K562 (cell line): Measurements from ENCODE around the gene SNX17. TPM values are rescaled to one million over a fixed set of nuclear protein-coding genes. Genes with fewer than 3 reads are reported as not detected.

ENCODE experiments used
- BRF1 ChIP-seq: IDR thresholded peaks from 3 replicates; pipeline ENCODE4 v1.6.1; 2011; ENCODE audit warnings: borderline replicate concordance, mild to moderate bottlenecking; ENCODE audit not compliant: insufficient read length; ENCODE audit errors: extremely low read depth
- CTCF ChIP-seq, 3 experiments: IDR thresholded peaks in 2 of 3; conservative IDR thresholded peaks in 1 of 3; 2 replicates each; pipeline ENCODE4 v1.5.1; 2011 to 2012; ENCODE audit warnings: low read length in 3 of 3, mild to moderate bottlenecking in 3 of 3, control low read depth in 2 of 3, improper control_type of control experiment in 1 of 3, inconsistent platforms in 1 of 3, low read depth in 1 of 3, mixed read lengths in 1 of 3, moderate library complexity in 1 of 3; ENCODE audit not compliant: insufficient read depth in 2 of 3
- EGR1 ChIP-seq: fragments of 450-650 bp; conservative IDR thresholded peaks from 2 replicates; pipeline ENCODE4 v1.6.1; 2017; ENCODE audit warnings: mild to moderate bottlenecking
- ETV1 ChIP-seq: fragments of 450-650 bp; conservative IDR thresholded peaks from 2 replicates; pipeline ENCODE4 v1.6.1; 2016; ENCODE audit warnings: missing genetic modification characterization, control low read depth, low read depth, missing compliant biosample characterization
- GABPA ChIP-seq: fragments of 200-800 bp; sonication (Bioruptor generic); conservative IDR thresholded peaks from 2 replicates; pipeline ENCODE4 v1.6.1; 2016; ENCODE audit warnings: low read depth, missing genetic modification characterization, missing compliant biosample characterization
- HDAC8 ChIP-seq: fragments of 450-650 bp; IDR thresholded peaks from 2 replicates; pipeline ENCODE4 v1.6.1; 2016; ENCODE audit warnings: mild to moderate bottlenecking, missing genetic modification characterization, moderate library complexity, missing compliant biosample characterization
- KAT7 ChIP-seq: sonication (generic); formaldehyde crosslinking; IDR thresholded peaks from 2 replicates; pipeline ENCODE4 v1.8.0; 2022; ENCODE audit warnings: missing genetic modification reagents, mild to moderate bottlenecking, borderline replicate concordance
- KDM5B ChIP-seq: fragments of 200-600 bp; sonication (generic); IDR thresholded peaks from 2 replicates; pipeline ENCODE4 v1.6.1; 2012; ENCODE audit warnings: low read depth, mild to moderate bottlenecking, moderate library complexity, low read length, control low read depth, inconsistent platforms; ENCODE audit not compliant: insufficient replicate concordance
- MBD2 ChIP-seq: sonication (generic); IDR thresholded peaks from 2 replicates; pipeline ENCODE4 v1.6.1; 2016; ENCODE audit warnings: low read depth, borderline replicate concordance
- MEF2D ChIP-seq: conservative IDR thresholded peaks from 2 replicates; pipeline ENCODE4 v1.6.1; 2016; ENCODE audit warnings: low read depth, missing genetic modification characterization, missing compliant biosample characterization
- RAD21 ChIP-seq, 2 experiments: fragments of 250-450 bp in 1 of 2; fragments of 450-650 bp in 1 of 2; sonication (Bioruptor Pico) in 1 of 2; formaldehyde crosslinking in 1 of 2; IDR thresholded peaks in 1 of 2; conservative IDR thresholded peaks in 1 of 2; 2 replicates each; pipeline versions ENCODE4 v1.4.0 to v1.8.0; 2020 to 2022; ENCODE audit warnings: mild to moderate bottlenecking in 2 of 2, moderate library complexity in 1 of 2
- RBM39 ChIP-seq: fragments of 200-400 bp; formaldehyde crosslinking; optimal IDR thresholded peaks from 2 replicates; pipeline ENCODE3; 2018; ENCODE audit warnings: low read depth, low read length
- ZNF239 ChIP-seq: fragments of 250-450 bp; sonication (Bioruptor Pico); IDR thresholded peaks from 2 replicates; pipeline ENCODE4 v1.4.0; 2020; ENCODE audit warnings: mild to moderate bottlenecking
- ZNF274 ChIP-seq: IDR thresholded peaks from 2 replicates; pipeline ENCODE4 v1.6.1; 2011; ENCODE audit warnings: low read depth, mild to moderate bottlenecking, low read length, moderate library complexity, borderline replicate concordance
- ZNF41 ChIP-seq: fragments of 250-450 bp; sonication (Bioruptor Pico); conservative IDR thresholded peaks from 2 replicates; pipeline ENCODE4 v1.4.0; 2020; ENCODE audit warnings: mild to moderate bottlenecking
- ZNF551 ChIP-seq: fragments of 250-450 bp; sonication (Bioruptor Pico); IDR thresholded peaks from 2 replicates; pipeline ENCODE4 v1.5.0; 2021; ENCODE audit warnings: mild to moderate bottlenecking, moderate library complexity
- polyA plus RNA-seq, 8 experiments: library from polyadenylated mRNA; depleted of rRNA in 4 of 8; stranded (reverse) in 5 of 8; unstranded in 3 of 8; fragments of >200 nt; fragmentation: Nextera tagmentation in 2 of 8; fragmentation: Illumina TruSeq in 1 of 8; extraction: Ambion mirVana in 2 of 8; extraction: Trizol in 1 of 8; gene quantifications; 2 replicates each; pipeline versions ENCODE4 v1.2.1 to v1.2.3, GENCODE V29; 2011 to 2014; ENCODE audit warnings: inconsistent platforms in 1 of 8, missing spikeins in 1 of 8
- total RNA-seq, 7 experiments: library from RNA; depleted of rRNA in 6 of 7; stranded (reverse); fragments of >200 nt in 6 of 7; fragmentation: Illumina TruSeq in 2 of 7; extraction: Trizol in 2 of 7; gene quantifications; 2 replicates each; pipeline versions ENCODE4 v1.2.1 to v1.2.3, GENCODE V29; 2011 to 2021; ENCODE audit warnings: low replicate concordance in 1 of 7
- TF ChIP-seq, protein P1 (sequence below): fragments of 450-650 bp; IDR thresholded peaks from 2 replicates; pipeline ENCODE4 v1.6.1; 2016; ENCODE audit warnings: low read depth, mild to moderate bottlenecking, moderate library complexity
- TF ChIP-seq, protein P2 (sequence below): fragments of 450-650 bp; IDR thresholded peaks from 2 replicates; pipeline ENCODE4 v1.6.1; 2017; ENCODE audit warnings: antibody characterized with exemption
- TF ChIP-seq, protein P3 (sequence below): fragments of 450-650 bp; formaldehyde crosslinking; IDR thresholded peaks from 2 replicates; pipeline ENCODE4 v1.4.0; 2020; ENCODE audit warnings: mild to moderate bottlenecking, mixed read lengths

Gene SNX17
- total and polyA plus RNA-seq, 9 of the 15 experiments (the other 6 are each of a cell fraction or from before 2014, with no cell fraction given) = 3.0 to 75.7 (median 54.6) TPM

DNA sequence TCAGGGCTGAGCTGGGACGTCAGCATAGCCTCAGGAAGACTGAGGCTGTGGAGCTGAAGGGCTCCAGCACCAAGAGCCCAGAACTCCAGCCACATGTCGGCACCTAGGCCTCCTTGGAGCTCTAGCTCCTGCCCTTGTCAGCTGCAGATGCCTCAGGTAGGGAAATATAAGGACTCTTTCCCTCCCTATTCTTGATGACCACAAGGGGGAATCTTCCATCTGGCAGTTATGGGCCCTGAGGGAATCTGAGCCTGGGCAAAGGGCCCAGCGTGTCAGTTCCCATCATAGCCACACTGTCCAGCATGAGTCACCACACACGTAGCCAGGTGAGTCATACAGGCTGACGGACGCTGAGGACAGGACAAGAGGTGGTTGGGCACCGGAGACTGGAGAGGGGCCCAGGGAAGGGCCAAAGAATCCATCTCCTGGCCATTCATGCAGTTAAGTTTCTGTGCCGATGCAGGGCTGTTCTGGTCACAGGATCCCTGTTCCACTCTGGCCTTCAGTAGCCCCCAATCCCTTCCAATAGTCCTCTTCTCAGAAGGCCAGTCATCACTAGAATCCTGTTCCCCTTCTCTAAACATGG lies 49.4 kb upstream of the SNX17 start (continued):
- TF ChIP-seq RAD21 (CRISPR knock-in tag; conservative IDR thresholded peaks at IDR 0.05 in 1 of 2, IDR thresholded peaks at IDR 0.05 in 1 of 2) = peak; percentile 46 to 72
- TF ChIP-seq GABPA (tag) = 0 out of 2 replicates have a peak, but pooled peaks have one; percentile 19
- TF ChIP-seq ZNF274 = no peak
- TF ChIP-seq MBD2 = no peak
- TF ChIP-seq, protein P1, sequence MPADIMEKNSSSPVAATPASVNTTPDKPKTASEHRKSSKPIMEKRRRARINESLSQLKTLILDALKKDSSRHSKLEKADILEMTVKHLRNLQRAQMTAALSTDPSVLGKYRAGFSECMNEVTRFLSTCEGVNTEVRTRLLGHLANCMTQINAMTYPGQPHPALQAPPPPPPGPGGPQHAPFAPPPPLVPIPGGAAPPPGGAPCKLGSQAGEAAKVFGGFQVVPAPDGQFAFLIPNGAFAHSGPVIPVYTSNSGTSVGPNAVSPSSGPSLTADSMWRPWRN = no peak
- no peak for TF ChIP-seq ZNF239 (CRISPR knock-in tag)
- no peak for TF ChIP-seq MEF2D
- TF ChIP-seq, protein P2, sequence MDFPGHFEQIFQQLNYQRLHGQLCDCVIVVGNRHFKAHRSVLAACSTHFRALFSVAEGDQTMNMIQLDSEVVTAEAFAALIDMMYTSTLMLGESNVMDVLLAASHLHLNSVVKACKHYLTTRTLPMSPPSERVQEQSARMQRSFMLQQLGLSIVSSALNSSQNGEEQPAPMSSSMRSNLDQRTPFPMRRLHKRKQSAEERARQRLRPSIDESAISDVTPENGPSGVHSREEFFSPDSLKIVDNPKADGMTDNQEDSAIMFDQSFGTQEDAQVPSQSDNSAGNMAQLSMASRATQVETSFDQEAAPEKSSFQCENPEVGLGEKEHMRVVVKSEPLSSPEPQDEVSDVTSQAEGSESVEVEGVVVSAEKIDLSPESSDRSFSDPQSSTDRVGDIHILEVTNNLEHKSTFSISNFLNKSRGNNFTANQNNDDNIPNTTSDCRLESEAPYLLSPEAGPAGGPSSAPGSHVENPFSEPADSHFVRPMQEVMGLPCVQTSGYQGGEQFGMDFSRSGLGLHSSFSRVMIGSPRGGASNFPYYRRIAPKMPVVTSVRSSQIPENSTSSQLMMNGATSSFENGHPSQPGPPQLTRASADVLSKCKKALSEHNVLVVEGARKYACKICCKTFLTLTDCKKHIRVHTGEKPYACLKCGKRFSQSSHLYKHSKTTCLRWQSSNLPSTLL = no peak
- no peak for TF ChIP-seq HDAC8
- TF ChIP-seq, protein P3, sequence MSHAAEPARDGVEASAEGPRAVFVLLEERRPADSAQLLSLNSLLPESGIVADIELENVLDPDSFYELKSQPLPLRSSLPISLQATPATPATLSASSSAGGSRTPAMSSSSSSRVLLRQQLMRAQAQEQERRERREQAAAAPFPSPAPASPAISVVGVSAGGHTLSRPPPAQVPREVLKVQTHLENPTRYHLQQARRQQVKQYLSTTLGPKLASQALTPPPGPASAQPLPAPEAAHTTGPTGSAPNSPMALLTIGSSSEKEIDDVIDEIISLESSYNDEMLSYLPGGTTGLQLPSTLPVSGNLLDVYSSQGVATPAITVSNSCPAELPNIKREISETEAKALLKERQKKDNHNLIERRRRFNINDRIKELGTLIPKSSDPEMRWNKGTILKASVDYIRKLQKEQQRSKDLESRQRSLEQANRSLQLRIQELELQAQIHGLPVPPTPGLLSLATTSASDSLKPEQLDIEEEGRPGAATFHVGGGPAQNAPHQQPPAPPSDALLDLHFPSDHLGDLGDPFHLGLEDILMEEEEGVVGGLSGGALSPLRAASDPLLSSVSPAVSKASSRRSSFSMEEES (CRISPR knock-in tag) = no peak
- no peak for TF ChIP-seq ZNF551 (CRISPR knock-in tag)
- TF ChIP-seq CTCF (IDR thresholded peaks at IDR 0.05 in 2 of 3, conservative IDR thresholded peaks at IDR 0.05 in 1 of 3; ENCODE audit: insufficient read depth in 2 of 3, low read depth in 1 of 3, low read length in 3 of 3) = peak; percentile 71 to 76 (median 76)
- TF ChIP-seq ETV1 (tag) = no peak
- peak; percentile 18 for TF ChIP-seq KDM5B
- TF ChIP-seq RBM39 = no peak
- TF ChIP-seq KAT7 (CRISPR knock-in tag) = no peak
- TF ChIP-seq EGR1 = no peak
- TF ChIP-seq ZNF41 (CRISPR knock-in tag) = no peak
- TF ChIP-seq BRF1 = no peak
